Omental fat pad (tissue), 4 donors: ENCODE data around the gene SIPA1L3. TPM values are rescaled to one million over a fixed set of nuclear protein-coding genes. Genes with fewer than 3 reads are reported as not detected.

Experiments used
- ATAC-seq: fragments of 150-250 bp; one replicate; pipeline ENCODE4 v1.9.1; 2016; ENCODE audit warnings: mild to moderate bottlenecking, moderate library complexity; ENCODE audit not compliant: low FRiP score
- DNase-seq: peaks from one replicate; pipeline ENCODE4 v3.0.0-alpha.2; 2019; ENCODE audit warnings: low spot score
- CTCF ChIP-seq, 3 donors: fragments of 450-650 bp; IDR thresholded peaks; one replicate each; pipeline ENCODE4 v1.5.1; 2016 to 2017; ENCODE audit warnings: antibody characterized with exemption in 3 of 3, mild to moderate bottlenecking in 3 of 3, moderate library complexity in 2 of 3
- total RNA-seq, 4 donors: library from RNA; depleted of rRNA; stranded (reverse); fragments of >200 nt; gene quantifications; one replicate each; pipeline ENCODE4 v1.1.0, GENCODE V29; 2016

SIPA1L3 gene
- total RNA-seq, 4 donors from 2014 or later, result 8.9 to 14.7 (median 12.0) TPM

- no peak for DNase-seq
- no peak for ATAC-seq
- TF ChIP-seq CTCF (IDR thresholded peaks at IDR 0.05), result no peak
Measured at GRCh38 chr19:38218204-38218603, 311.2 kb downstream of the SIPA1L3 start.

GRCh38 chr19:38219221-38219620, 312.2 kb downstream of the SIPA1L3 start:
- no peak for TF ChIP-seq CTCF (IDR thresholded peaks at IDR 0.05)

GRCh38 chr19:38221421-38221820, 314.4 kb downstream of the SIPA1L3 start:
- no peak for DNase-seq
- no peak for ATAC-seq
- no peak for TF ChIP-seq CTCF (IDR thresholded peaks at IDR 0.05)

More at GRCh38 chr19:38219221-38219620, 312.2 kb downstream of the SIPA1L3 start:
- DNase-seq, result no peak
- ATAC-seq, result no peak

- TF ChIP-seq CTCF (IDR thresholded peaks at IDR 0.05), result no peak
- ATAC-seq (no peak), DNase-seq (no peak)
Measured at GRCh38 chr19:38221919-38222830, 315.2 kb downstream of the SIPA1L3 start.

GRCh38 chr19:38223119-38223523, 316.1 kb downstream of the SIPA1L3 start:
- ATAC-seq (no peak), DNase-seq (no peak)
- TF ChIP-seq CTCF (IDR thresholded peaks at IDR 0.05), result no peak

- no peak for TF ChIP-seq CTCF (IDR thresholded peaks at IDR 0.05)
- DNase-seq (no peak), ATAC-seq (no peak)
Measured at GRCh38 chr19:38223617-38224013, 316.6 kb downstream of the SIPA1L3 start.
